ENCODE measurements around the gene BEST1. TPM values are rescaled to one million over a fixed set of nuclear protein-coding genes. Genes with fewer than 3 reads are reported as not detected.

Gene BEST1
- total RNA-seq, 4 donors from 2014 or later = 0.67 to 3.3 (median 1.9) TPM

GRCh38 chr11:61994981-61995380 is 44.8 kb downstream of the BEST1 start:
- DNase-seq = no peak

GRCh38 chr11:61996933-61997332 is 46.8 kb downstream of the BEST1 start:
- no peak overlapping the region for H3K4me3 ChIP-seq (replicated peaks in 1 of 3)
- H3K4me1 ChIP-seq = peaks cover 2 to 10% of the 10 kb centered on the region in 2 donors
- no peak overlapping the region for H3K27ac ChIP-seq
- DNase-seq = no peak
- no peaks in the 10 kb centered on the region for H3K27me3 ChIP-seq
- TF ChIP-seq CTCF (IDR thresholded peaks at IDR 0.05) = no peak
- intact Hi-C loops (cut with DNase I) = no loop called here
- no peaks in the 10 kb centered on the region for H3K36me3 ChIP-seq
- 96 to 98% methylated on average over 4 of the region's 4 CpGs for WGBS, 2 donors
- no peaks in the 10 kb centered on the region for H3K9me3 ChIP-seq

More at GRCh38 chr11:61994981-61995380, 44.8 kb downstream of the BEST1 start:
- H3K9me3 ChIP-seq = no peaks in the 10 kb centered on the region
- no peaks in the 10 kb centered on the region for H3K36me3 ChIP-seq
- H3K27me3 ChIP-seq = no peaks in the 10 kb centered on the region
- no peak overlapping the region for H3K27ac ChIP-seq
- WGBS, 2 donors = 91 to 92% methylated on average over 3 of the region's 3 CpGs
- intact Hi-C loops (cut with DNase I) = no loop called here
- no peaks in the 10 kb centered on the region for H3K4me1 ChIP-seq
- no peak overlapping the region for H3K4me3 ChIP-seq (replicated peaks in 1 of 3)
- TF ChIP-seq POLR2A (IDR thresholded peaks at IDR 0.05) (no peak), CTCF (IDR thresholded peaks at IDR 0.05) (no peak)

GRCh38 chr11:61999141-61999975 is 49.2 kb downstream of the BEST1 start:
- DNase-seq = no peak
- Histone ChIP-seq H3K4me1 (peaks cover 3 to 13% of the 10 kb centered on the region in 2 donors), H3K27ac (no peak overlapping the region), H3K4me3 (replicated peaks in 1 of 3) (no peak overlapping the region), H3K36me3 (no peaks in the 10 kb centered on the region), H3K27me3 (no peaks in the 10 kb centered on the region), H3K9me3 (no peaks in the 10 kb centered on the region)
- WGBS, 2 donors = 96 to 97% methylated on average over 7 of the region's 7 CpGs
- intact Hi-C loops (cut with DNase I) = no loop called here
- TF ChIP-seq CTCF (IDR thresholded peaks at IDR 0.05) (no peak), POLR2A (IDR thresholded peaks at IDR 0.05) (no peak)

GRCh38 chr11:62000539-62001446 is 50.6 kb downstream of the BEST1 start:
- Histone ChIP-seq H3K36me3 (no peaks in the 10 kb centered on the region), H3K9me3 (no peaks in the 10 kb centered on the region), H3K27me3 (no peaks in the 10 kb centered on the region), H3K4me1 (peaks cover 3 to 13% of the 10 kb centered on the region in 2 donors), H3K4me3 (replicated peaks in 1 of 3) (no peak overlapping the region), H3K27ac (peak overlapping the region in 2 of 3 donors; percentile 41 to 57)
- no peak for DNase-seq
- WGBS, 2 donors = 92 to 95% methylated on average over 20 to 23 of the region's 23 CpGs
- TF ChIP-seq POLR2A (IDR thresholded peaks at IDR 0.05) = no peak
- TF ChIP-seq CTCF (IDR thresholded peaks at IDR 0.05) = no peak
- intact Hi-C loops (cut with DNase I) = no loop called here
